ENCODE results near the gene KRTAP10-2. TPM values are rescaled to one million over a fixed set of nuclear protein-coding genes. Genes with fewer than 3 reads are reported as not detected.

KRTAP10-2 gene
- total RNA-seq, 1 experiment from 2014 or later, result not detected

DNA sequence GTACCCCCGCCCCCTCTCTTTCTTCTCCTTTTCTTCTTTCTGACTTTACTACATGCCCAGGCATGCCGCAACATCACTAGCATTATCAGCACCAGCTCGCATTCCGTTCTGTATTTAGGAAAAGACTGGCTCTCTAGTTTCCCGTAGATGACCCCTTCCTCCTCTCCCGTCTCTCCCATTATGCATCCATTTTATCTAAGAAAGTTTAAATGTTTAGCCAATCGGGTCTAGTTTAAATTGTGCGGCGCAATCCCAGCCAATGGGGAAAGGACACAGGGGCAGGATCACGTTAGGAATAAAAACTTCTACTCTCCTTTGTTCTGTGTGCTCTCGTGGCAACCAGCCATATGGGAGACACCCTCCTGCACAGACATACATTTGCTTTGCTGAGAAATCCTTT lies 46.8 kb upstream of the KRTAP10-2 start:
- H3K4me2 ChIP-seq (ENCODE audit: low read length), result no peak overlapping the region
- no peaks in the 10 kb centered on the region for H3K79me2 ChIP-seq (ENCODE audit: insufficient read depth, low read length)
- POLR2A ChIA-PET, result no interaction called here
- no TSS peak for BruUV-seq (replicated peaks)
- ATAC-seq, result no peak
- peaks cover 0 to 3% of the 10 kb centered on the region in 2 experiments; a peak in 1 of 4 replicates for H3K4me1 ChIP-seq (ENCODE audit: control insufficient read depth in 1 of 2, insufficient read depth in 2 of 2, low read length in 2 of 2)
- RAD21 ChIA-PET (ENCODE audit: low non-redundant PET in 1 of 2, low total read pairs in 2 of 2, uncharacterized antibody in 2 of 2, unreplicated experiment in 2 of 2), result no interaction called here
- intact Hi-C loops (cut with micrococcal nuclease), result no loop called here
- no peak overlapping the region for H3K27ac ChIP-seq (ENCODE audit: low read depth, low read length)
- H3K9ac ChIP-seq (ENCODE audit: low read length), result no peak overlapping the region
- no peaks in the 10 kb centered on the region for H3K27me3 ChIP-seq (ENCODE audit: insufficient read depth, low read length)
- DNase-seq (ENCODE audit: low read depth, low spot score), result no peak
- no peak for TF ChIP-seq EGR1 (IDR thresholded peaks at IDR 0.05; ENCODE audit: low read depth)
- no peak for TF ChIP-seq FOSL1 (IDR thresholded peaks at IDR 0.05; ENCODE audit: low read depth)
- TF ChIP-seq POLR2A (IDR thresholded peaks at IDR 0.05; ENCODE audit: borderline replicate concordance, extremely low read depth, insufficient read depth, insufficient read length), result no peak
- TF ChIP-seq ELF1 (IDR thresholded peaks at IDR 0.05; ENCODE audit: borderline replicate concordance, low read depth), result no peak
- no peak for TF ChIP-seq SRF (IDR thresholded peaks at IDR 0.05; ENCODE audit: low read depth)
- TF ChIP-seq, protein P1, sequence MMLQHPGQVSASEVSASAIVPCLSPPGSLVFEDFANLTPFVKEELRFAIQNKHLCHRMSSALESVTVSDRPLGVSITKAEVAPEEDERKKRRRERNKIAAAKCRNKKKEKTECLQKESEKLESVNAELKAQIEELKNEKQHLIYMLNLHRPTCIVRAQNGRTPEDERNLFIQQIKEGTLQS (IDR thresholded peaks at IDR 0.05), result no peak
- no peak for TF ChIP-seq POLR2AphosphoS5 (IDR thresholded peaks at IDR 0.05; ENCODE audit: low read depth, low read length)
- no peak for TF ChIP-seq YY1 (IDR thresholded peaks at IDR 0.05; ENCODE audit: extremely low read depth, insufficient replicate concordance, low read depth, low read length)
- TF ChIP-seq TCF7L2 (IDR thresholded peaks at IDR 0.05; ENCODE audit: borderline replicate concordance, extremely low read depth, insufficient read depth, insufficient read length), result no peak
- TF ChIP-seq, protein P2, sequence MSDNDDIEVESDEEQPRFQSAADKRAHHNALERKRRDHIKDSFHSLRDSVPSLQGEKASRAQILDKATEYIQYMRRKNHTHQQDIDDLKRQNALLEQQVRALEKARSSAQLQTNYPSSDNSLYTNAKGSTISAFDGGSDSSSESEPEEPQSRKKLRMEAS (IDR thresholded peaks at IDR 0.05), result no peak
- TF ChIP-seq JUND (IDR thresholded peaks at IDR 0.05), result no peak
- no peak for TF ChIP-seq CBX3 (IDR thresholded peaks at IDR 0.05; ENCODE audit: low read depth)
- TF ChIP-seq, protein P3, sequence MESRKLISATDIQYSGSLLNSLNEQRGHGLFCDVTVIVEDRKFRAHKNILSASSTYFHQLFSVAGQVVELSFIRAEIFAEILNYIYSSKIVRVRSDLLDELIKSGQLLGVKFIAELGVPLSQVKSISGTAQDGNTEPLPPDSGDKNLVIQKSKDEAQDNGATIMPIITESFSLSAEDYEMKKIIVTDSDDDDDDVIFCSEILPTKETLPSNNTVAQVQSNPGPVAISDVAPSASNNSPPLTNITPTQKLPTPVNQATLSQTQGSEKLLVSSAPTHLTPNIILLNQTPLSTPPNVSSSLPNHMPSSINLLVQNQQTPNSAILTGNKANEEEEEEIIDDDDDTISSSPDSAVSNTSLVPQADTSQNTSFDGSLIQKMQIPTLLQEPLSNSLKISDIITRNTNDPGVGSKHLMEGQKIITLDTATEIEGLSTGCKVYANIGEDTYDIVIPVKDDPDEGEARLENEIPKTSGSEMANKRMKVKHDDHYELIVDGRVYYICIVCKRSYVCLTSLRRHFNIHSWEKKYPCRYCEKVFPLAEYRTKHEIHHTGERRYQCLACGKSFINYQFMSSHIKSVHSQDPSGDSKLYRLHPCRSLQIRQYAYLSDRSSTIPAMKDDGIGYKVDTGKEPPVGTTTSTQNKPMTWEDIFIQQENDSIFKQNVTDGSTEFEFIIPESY (IDR thresholded peaks at IDR 0.05; ENCODE audit: extremely low read depth, insufficient replicate concordance, low read length), result no peak
- TF ChIP-seq, protein P4, sequence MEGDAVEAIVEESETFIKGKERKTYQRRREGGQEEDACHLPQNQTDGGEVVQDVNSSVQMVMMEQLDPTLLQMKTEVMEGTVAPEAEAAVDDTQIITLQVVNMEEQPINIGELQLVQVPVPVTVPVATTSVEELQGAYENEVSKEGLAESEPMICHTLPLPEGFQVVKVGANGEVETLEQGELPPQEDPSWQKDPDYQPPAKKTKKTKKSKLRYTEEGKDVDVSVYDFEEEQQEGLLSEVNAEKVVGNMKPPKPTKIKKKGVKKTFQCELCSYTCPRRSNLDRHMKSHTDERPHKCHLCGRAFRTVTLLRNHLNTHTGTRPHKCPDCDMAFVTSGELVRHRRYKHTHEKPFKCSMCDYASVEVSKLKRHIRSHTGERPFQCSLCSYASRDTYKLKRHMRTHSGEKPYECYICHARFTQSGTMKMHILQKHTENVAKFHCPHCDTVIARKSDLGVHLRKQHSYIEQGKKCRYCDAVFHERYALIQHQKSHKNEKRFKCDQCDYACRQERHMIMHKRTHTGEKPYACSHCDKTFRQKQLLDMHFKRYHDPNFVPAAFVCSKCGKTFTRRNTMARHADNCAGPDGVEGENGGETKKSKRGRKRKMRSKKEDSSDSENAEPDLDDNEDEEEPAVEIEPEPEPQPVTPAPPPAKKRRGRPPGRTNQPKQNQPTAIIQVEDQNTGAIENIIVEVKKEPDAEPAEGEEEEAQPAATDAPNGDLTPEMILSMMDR (IDR thresholded peaks at IDR 0.05 in 2 of 3, conservative IDR thresholded peaks at IDR 0.05 in 1 of 3; ENCODE audit: borderline replicate concordance in 1 of 3, insufficient read depth in 1 of 3, low read depth in 2 of 3, low read length in 2 of 3), result no peak
- TF ChIP-seq, protein P5, sequence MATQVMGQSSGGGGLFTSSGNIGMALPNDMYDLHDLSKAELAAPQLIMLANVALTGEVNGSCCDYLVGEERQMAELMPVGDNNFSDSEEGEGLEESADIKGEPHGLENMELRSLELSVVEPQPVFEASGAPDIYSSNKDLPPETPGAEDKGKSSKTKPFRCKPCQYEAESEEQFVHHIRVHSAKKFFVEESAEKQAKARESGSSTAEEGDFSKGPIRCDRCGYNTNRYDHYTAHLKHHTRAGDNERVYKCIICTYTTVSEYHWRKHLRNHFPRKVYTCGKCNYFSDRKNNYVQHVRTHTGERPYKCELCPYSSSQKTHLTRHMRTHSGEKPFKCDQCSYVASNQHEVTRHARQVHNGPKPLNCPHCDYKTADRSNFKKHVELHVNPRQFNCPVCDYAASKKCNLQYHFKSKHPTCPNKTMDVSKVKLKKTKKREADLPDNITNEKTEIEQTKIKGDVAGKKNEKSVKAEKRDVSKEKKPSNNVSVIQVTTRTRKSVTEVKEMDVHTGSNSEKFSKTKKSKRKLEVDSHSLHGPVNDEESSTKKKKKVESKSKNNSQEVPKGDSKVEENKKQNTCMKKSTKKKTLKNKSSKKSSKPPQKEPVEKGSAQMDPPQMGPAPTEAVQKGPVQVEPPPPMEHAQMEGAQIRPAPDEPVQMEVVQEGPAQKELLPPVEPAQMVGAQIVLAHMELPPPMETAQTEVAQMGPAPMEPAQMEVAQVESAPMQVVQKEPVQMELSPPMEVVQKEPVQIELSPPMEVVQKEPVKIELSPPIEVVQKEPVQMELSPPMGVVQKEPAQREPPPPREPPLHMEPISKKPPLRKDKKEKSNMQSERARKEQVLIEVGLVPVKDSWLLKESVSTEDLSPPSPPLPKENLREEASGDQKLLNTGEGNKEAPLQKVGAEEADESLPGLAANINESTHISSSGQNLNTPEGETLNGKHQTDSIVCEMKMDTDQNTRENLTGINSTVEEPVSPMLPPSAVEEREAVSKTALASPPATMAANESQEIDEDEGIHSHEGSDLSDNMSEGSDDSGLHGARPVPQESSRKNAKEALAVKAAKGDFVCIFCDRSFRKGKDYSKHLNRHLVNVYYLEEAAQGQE (IDR thresholded peaks at IDR 0.05; ENCODE audit: low read depth), result no peak
- no peak for TF ChIP-seq SIN3A (IDR thresholded peaks at IDR 0.05; ENCODE audit: low read depth)
- no peak overlapping the region for H2AFZ ChIP-seq (ENCODE audit: low read depth, low read length, poor library complexity, severe bottlenecking)
- no peaks in the 10 kb centered on the region for H3K36me3 ChIP-seq (ENCODE audit: control insufficient read depth in 1 of 2, insufficient read depth in 2 of 2, low read length in 2 of 2)
- no peak overlapping the region for H3K4me3 ChIP-seq (replicated peaks in 1 of 2; ENCODE audit: low read depth in 1 of 2, low read length in 2 of 2)
- H4K20me1 ChIP-seq (ENCODE audit: insufficient read depth), result no peaks in the 10 kb centered on the region
- no peaks in the 10 kb centered on the region for H3K9me2 ChIP-seq (ENCODE audit: insufficient read depth)
- CTCF ChIA-PET, result no interaction called here
- H3K9me3 ChIP-seq (ENCODE audit: control insufficient read depth in 1 of 2, insufficient read depth in 1 of 2, low read depth in 1 of 2, low read length in 2 of 2), result no peaks in the 10 kb centered on the region

All from HCT116 (cell line).